Nephron (organoid): Measurements from ENCODE around the gene GDF7.

ENCODE experiments used
- H3K27ac Mint-ChIP-seq, 3 experiments: 2 replicates each; pipeline ENCODE4 v1.8.0; 2020; ENCODE audit warnings: mixed read lengths in 3 of 3, mild to moderate bottlenecking in 2 of 3, moderate library complexity in 1 of 3
- H3K27me3 Mint-ChIP-seq: 2 replicates; pipeline ENCODE4 v1.8.0; 2021; ENCODE audit warnings: low read depth, mild to moderate bottlenecking, moderate library complexity, mixed read lengths
- H3K36me3 Mint-ChIP-seq: 2 replicates; pipeline ENCODE4 v1.8.0; 2020; ENCODE audit warnings: low read depth, mixed read lengths
- H3K4me1 Mint-ChIP-seq: 2 replicates; pipeline ENCODE4 v1.8.0; 2020; ENCODE audit warnings: mixed read lengths
- H3K4me3 Mint-ChIP-seq, 3 experiments: 2 replicates each; pipeline ENCODE4 v1.8.0; 2020; ENCODE audit warnings: mild to moderate bottlenecking in 3 of 3, mixed read lengths in 3 of 3, moderate library complexity in 2 of 3
- H3K9me3 Mint-ChIP-seq: 2 replicates; pipeline ENCODE4 v1.8.0; 2020; ENCODE audit warnings: mixed read lengths
- TF ChIP-seq, protein P1 (sequence below), 3 experiments: fragments of 200-600 bp; sonication (generic); IDR thresholded peaks; one replicate each; pipeline ENCODE4 v1.5.0; 2021; ENCODE audit warnings: antibody characterized with exemption in 3 of 3; ENCODE audit not compliant: unreplicated experiment in 3 of 3

The GDF7 gene

DNA sequence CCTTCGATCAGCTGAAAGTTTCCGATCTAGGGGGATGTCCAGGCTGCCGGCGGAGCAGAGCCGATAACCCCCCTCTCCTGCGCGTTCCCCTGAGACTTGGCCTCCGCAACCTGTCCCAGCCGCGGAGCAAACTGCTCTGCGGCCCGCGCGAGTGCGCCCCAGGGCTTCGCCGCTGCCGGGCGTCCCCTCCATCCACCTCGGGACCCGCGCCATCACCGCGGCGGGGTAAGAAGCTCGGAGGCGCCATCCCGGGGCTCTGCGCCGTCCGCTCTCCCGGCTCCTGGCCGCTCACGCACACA is 990 bp upstream of the GDF7 start:
- Mint-ChIP-seq H3K4me3 (peak overlapping the region; percentile 75 to 81 (median 80)), H3K27me3 (peaks cover 96% of the 10 kb centered on the region), H3K4me1 (peaks cover 9% of the 10 kb centered on the region), H3K27ac (no peak overlapping the region), H3K9me3 (no peaks in the 10 kb centered on the region), H3K36me3 (no peaks in the 10 kb centered on the region)
- TF ChIP-seq, protein P1, sequence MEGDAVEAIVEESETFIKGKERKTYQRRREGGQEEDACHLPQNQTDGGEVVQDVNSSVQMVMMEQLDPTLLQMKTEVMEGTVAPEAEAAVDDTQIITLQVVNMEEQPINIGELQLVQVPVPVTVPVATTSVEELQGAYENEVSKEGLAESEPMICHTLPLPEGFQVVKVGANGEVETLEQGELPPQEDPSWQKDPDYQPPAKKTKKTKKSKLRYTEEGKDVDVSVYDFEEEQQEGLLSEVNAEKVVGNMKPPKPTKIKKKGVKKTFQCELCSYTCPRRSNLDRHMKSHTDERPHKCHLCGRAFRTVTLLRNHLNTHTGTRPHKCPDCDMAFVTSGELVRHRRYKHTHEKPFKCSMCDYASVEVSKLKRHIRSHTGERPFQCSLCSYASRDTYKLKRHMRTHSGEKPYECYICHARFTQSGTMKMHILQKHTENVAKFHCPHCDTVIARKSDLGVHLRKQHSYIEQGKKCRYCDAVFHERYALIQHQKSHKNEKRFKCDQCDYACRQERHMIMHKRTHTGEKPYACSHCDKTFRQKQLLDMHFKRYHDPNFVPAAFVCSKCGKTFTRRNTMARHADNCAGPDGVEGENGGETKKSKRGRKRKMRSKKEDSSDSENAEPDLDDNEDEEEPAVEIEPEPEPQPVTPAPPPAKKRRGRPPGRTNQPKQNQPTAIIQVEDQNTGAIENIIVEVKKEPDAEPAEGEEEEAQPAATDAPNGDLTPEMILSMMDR (IDR thresholded peaks at IDR 0.05; ENCODE audit: unreplicated experiment in 3 of 3) = no peak

DNA sequence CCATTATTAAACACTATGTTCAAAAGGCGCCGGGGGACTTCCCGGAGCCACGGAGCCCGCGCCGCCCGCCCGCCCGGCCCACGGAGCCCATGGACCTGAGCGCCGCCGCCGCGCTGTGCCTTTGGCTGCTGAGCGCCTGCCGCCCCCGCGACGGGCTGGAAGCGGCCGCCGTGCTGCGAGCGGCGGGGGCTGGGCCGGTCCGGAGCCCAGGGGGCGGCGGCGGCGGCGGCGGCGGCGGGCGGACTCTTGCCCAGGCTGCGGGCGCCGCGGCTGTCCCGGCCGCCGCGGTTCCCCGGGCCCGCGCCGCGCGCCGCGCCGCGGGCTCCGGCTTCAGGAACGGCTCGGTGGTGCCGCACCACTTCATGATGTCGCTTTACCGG is 197 bp downstream of the GDF7 start:
- no peak overlapping the region for H3K27ac Mint-ChIP-seq
- peaks cover 12% of the 10 kb centered on the region for H3K4me1 Mint-ChIP-seq
- no peaks in the 10 kb centered on the region for H3K9me3 Mint-ChIP-seq
- TF ChIP-seq, protein P1 (IDR thresholded peaks at IDR 0.05; ENCODE audit: unreplicated experiment in 3 of 3) = peak in 2 of 3 experiments; percentile 5 to 6
- H3K27me3 Mint-ChIP-seq = peaks cover 96% of the 10 kb centered on the region
- peak overlapping the region in 1 of 3 experiments; percentile 57 for H3K4me3 Mint-ChIP-seq
- H3K36me3 Mint-ChIP-seq = no peaks in the 10 kb centered on the region

DNA sequence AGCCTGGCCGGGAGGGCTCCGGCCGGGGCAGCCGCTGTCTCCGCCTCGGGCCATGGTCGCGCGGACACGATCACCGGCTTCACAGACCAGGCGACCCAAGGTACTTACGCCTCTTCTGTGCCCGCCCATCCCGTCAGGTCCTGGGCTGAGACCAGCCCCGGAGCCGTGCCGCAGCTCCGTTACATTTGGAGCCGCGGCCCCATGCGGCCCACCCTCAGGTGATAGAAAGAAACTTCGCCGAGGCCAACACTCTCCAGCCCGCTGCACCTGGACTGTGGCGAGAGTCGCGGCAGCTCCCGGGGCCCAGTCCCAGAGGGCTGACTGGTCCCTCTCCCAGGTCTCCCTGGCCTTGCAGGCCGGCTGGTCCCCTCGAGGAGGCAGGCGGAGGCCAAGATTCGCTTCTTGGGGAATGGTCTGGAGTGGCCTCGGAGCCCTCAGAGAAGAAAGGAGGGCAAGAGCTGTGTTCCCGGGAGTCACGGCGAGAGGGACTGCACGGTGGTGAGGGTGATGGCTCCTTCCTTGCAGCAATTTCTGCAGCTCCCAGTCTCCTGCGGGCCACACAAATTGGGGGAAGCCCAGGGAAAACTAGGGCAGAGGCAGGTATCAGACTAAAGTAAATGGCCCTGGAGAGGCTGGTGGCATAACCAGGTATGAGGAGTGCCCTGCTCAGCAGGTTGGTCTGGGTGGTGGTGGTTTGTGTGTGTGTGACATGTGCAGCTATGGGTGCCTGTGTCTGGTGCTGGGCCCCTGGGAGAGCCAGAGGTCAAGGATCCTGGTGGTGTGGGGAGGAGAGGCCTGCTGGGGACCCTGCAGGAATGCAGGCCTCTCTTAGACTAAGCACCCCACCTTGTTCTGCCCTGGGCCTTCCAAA is 822 bp downstream of the GDF7 start:
- Mint-ChIP-seq H3K27me3 (peaks cover 96% of the 10 kb centered on the region), H3K4me1 (peaks cover 14% of the 10 kb centered on the region), H3K27ac (no peak overlapping the region), H3K9me3 (no peaks in the 10 kb centered on the region), H3K36me3 (no peaks in the 10 kb centered on the region), H3K4me3 (peak overlapping the region; percentile 57 to 81 (median 71))
- TF ChIP-seq, protein P1 (IDR thresholded peaks at IDR 0.05; ENCODE audit: unreplicated experiment in 3 of 3) = no peak

DNA sequence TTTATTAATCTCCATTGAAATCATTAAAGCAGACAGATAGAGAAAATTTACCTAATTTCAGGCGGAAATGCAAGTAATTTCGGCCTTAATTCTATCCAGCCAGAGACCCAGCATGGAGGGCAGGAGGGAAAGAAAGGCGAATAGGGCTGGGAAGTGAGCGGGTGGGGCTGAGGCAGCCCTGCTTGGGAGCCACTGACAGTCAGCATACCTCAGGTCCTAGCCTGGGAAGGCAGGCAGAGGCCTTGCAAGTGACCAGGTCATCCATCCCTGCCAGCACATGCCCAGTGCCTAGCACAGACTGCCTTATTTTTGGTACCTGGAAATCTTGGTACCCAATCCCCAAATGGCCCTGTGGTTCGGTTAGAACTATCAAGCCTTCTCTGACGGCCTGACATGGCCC is 1.5 kb downstream of the GDF7 start:
- H3K9me3 Mint-ChIP-seq = no peaks in the 10 kb centered on the region
- H3K27ac Mint-ChIP-seq = no peak overlapping the region
- TF ChIP-seq, protein P1 (IDR thresholded peaks at IDR 0.05; ENCODE audit: unreplicated experiment in 3 of 3) = no peak
- H3K27me3 Mint-ChIP-seq = peaks cover 96% of the 10 kb centered on the region
- H3K4me3 Mint-ChIP-seq = peak overlapping the region; percentile 57 to 81 (median 71)
- peaks cover 14% of the 10 kb centered on the region for H3K4me1 Mint-ChIP-seq
- H3K36me3 Mint-ChIP-seq = no peaks in the 10 kb centered on the region

DNA sequence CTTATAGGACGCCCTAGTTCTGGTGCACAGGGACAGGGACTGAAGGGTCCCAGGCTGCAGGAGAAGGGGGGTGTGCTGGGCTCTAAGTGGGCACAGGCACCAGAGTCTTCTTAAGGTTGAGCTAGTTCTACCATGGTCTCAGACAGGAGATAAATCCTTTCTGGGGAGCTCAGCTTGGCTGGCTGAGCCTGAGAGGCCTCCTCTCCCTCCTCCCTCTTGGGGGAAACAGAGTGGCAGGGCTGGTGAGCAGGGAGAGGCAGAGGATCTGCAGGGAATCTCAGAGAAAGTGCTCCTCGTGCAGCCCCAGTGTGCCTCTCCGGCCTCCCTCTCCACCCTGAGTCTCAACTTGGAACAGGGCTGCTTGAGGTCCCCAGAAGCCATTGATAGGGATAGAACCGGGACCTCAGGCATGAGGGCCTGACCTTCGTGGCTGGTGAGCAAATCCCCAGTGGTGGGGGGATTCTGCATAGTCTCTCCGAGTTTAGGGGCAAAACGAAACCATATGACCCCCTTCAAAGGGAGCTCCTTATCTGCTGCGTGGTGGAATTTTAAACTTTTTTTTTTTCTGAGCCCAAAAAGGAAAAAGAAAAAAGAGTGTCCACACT is 2.0 kb downstream of the GDF7 start:
- Mint-ChIP-seq H3K4me1 (peaks cover 14% of the 10 kb centered on the region), H3K27ac (no peak overlapping the region), H3K27me3 (peaks cover 96% of the 10 kb centered on the region), H3K4me3 (peak overlapping the region; percentile 34 to 58 (median 46)), H3K9me3 (no peaks in the 10 kb centered on the region), H3K36me3 (no peaks in the 10 kb centered on the region)
- TF ChIP-seq, protein P1 (IDR thresholded peaks at IDR 0.05; ENCODE audit: unreplicated experiment in 3 of 3) = no peak
